ENCODE measurements around the gene SV2B.

The SV2B gene

DNA sequence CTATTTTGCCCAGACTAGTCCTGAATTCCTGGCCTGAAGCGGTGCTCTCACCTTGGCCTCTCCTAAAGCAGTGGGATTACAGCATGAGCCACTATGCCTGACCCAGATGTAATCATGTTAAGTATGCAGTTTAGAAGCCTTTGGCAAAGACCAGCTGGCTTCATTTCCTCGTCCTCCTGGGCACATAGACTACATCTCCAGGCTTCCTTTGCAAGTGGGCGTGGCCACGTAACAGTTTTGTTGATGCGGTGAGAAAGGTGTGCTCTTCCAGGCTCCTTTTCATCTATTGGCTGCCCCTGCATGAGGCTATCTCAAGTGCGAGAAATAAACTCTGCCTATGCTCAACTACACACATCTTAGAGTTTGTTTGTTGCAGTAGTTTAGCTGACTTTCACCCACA is 13.0 kb downstream of the SV2B start:
- H3K9me3 ChIP-seq (ENCODE audit: low read depth, low read length), result no peaks in the 10 kb centered on the region
- no peak for TF ChIP-seq POLR2AphosphoS5 (IDR thresholded peaks at IDR 0.05; ENCODE audit: borderline replicate concordance, low read depth, low read length)
- no peak for TF ChIP-seq EZH2 (IDR thresholded peaks at IDR 0.05)
- TF ChIP-seq FOXP2 (optimal IDR thresholded peaks at IDR 0.05; ENCODE audit: control extremely low read depth, extremely low read length, insufficient read depth), result no peak
- no peaks in the 10 kb centered on the region for H3K36me3 ChIP-seq (ENCODE audit: insufficient read depth, low read length)
- H3K4me3 ChIP-seq, result no peak overlapping the region
- DNase-seq (ENCODE audit: low read depth, low spot score), result no peak
- no peak overlapping the region for H3K9ac ChIP-seq (ENCODE audit: insufficient read length)
- H3K27ac ChIP-seq, result no peak overlapping the region

DNA sequence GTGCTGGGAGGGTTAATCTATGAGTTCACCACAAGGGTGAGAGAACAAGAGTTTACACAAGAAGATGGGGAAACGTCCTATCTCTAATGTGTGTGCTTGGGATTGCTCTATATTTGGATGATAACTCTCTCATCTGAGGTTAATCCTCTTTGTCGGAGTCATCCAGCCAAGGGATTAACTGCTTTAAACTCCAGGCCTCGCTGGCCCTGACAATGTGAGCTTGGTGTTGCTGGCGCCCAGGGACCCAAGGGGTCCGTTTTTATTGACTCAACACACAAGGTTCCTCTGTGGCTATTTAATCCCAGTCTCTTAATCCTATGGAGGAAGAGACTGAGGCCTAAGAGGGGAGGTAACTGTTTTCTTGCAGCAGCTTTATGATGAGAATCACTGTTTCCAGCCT is 14.2 kb downstream of the SV2B start:
- no peak for TF ChIP-seq FOXP2 (optimal IDR thresholded peaks at IDR 0.05; ENCODE audit: control extremely low read depth, extremely low read length, insufficient read depth)
- TF ChIP-seq POLR2AphosphoS5 (IDR thresholded peaks at IDR 0.05; ENCODE audit: borderline replicate concordance, low read depth, low read length), result no peak
- no peak for TF ChIP-seq EZH2 (IDR thresholded peaks at IDR 0.05)
- no peaks in the 10 kb centered on the region for H3K9me3 ChIP-seq (ENCODE audit: low read depth, low read length)
- no peak overlapping the region for H3K9ac ChIP-seq (ENCODE audit: insufficient read length)
- no peak overlapping the region for H3K27ac ChIP-seq
- no peaks in the 10 kb centered on the region for H3K36me3 ChIP-seq (ENCODE audit: insufficient read depth, low read length)
- no peak for DNase-seq (ENCODE audit: low read depth, low spot score)
- no peak overlapping the region for H3K4me3 ChIP-seq

DNA sequence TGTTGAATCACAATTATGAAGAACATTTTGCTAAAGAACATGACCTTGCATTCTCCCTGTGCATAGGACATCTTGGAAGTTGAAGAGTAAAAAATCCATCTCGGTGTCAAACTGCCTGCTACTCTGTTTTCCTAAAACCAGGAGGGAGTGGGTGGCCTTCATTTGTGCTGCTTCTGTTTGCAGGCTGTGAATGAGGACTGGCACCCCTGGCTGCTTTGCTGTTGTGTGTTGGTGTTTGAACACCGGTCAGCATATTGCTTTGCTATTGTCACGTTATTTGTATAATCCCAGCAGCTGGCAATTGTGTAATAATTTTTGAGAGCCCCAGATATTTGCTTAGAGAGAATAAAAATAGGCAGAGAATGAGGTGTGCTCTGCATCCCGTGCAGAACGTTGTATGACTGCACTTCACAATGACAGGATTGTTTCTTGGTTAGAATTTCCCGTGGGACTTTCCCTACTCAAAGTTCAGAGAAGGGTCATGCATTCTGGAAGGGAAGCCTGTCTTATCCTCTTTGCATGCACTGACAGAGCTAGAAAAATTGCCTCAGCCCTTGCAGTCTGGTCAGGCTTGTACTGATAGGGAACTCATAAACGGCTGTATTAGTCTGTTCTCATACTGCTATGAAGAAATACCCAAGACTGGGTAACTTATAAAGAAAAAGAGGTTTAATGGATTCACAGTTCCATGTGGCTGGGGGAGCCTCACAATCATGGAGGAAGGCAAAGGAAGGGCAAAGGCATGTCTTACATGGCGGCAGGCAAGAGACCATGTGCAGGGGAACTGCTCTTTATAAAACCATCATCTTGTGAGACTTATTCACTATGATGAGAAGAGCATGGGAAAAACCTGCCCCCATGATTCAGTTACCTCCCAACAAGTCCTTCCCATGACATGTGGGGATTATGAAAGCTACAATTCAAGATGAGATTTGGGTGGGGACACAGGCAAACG is 16.3 kb downstream of the SV2B start:
- no peak for TF ChIP-seq FOXP2 (optimal IDR thresholded peaks at IDR 0.05; ENCODE audit: control extremely low read depth, extremely low read length, insufficient read depth)
- TF ChIP-seq POLR2AphosphoS5 (IDR thresholded peaks at IDR 0.05; ENCODE audit: borderline replicate concordance, low read depth, low read length), result no peak
- no peak for TF ChIP-seq EZH2 (IDR thresholded peaks at IDR 0.05)
- no peak overlapping the region for H3K9ac ChIP-seq (ENCODE audit: insufficient read length)
- DNase-seq (ENCODE audit: low read depth, low spot score), result no peak
- H3K4me3 ChIP-seq, result no peak overlapping the region
- no peaks in the 10 kb centered on the region for H3K36me3 ChIP-seq (ENCODE audit: insufficient read depth, low read length)
- no peaks in the 10 kb centered on the region for H3K9me3 ChIP-seq (ENCODE audit: low read depth, low read length)
- no peak overlapping the region for H3K27ac ChIP-seq

DNA sequence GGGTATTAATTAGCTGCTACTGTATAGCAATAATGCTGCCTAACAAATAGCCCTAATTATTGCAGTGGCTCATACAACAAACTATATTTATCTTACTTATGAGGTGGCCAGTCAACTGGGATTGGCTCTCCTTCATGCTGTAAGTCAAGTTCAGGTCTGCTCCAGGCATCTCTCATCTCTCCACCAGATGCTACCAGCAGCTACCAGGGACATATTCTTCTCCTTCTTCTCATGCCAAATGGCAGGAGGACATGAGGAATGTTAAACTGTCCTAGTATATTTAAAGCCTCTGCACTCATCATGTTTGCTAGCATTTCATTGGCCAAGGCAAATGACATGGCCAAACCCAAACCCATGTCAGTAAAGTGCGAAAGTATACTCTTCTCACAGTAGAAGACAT is 17.3 kb downstream of the SV2B start:
- Histone ChIP-seq H3K27ac (no peak overlapping the region), H3K9me3 (ENCODE audit: low read depth, low read length) (no peaks in the 10 kb centered on the region), H3K9ac (ENCODE audit: insufficient read length) (no peak overlapping the region), H3K4me3 (no peak overlapping the region), H3K36me3 (ENCODE audit: insufficient read depth, low read length) (no peaks in the 10 kb centered on the region)
- no peak for DNase-seq (ENCODE audit: low read depth, low spot score)
- no peak for TF ChIP-seq FOXP2 (optimal IDR thresholded peaks at IDR 0.05; ENCODE audit: control extremely low read depth, extremely low read length, insufficient read depth)

DNA sequence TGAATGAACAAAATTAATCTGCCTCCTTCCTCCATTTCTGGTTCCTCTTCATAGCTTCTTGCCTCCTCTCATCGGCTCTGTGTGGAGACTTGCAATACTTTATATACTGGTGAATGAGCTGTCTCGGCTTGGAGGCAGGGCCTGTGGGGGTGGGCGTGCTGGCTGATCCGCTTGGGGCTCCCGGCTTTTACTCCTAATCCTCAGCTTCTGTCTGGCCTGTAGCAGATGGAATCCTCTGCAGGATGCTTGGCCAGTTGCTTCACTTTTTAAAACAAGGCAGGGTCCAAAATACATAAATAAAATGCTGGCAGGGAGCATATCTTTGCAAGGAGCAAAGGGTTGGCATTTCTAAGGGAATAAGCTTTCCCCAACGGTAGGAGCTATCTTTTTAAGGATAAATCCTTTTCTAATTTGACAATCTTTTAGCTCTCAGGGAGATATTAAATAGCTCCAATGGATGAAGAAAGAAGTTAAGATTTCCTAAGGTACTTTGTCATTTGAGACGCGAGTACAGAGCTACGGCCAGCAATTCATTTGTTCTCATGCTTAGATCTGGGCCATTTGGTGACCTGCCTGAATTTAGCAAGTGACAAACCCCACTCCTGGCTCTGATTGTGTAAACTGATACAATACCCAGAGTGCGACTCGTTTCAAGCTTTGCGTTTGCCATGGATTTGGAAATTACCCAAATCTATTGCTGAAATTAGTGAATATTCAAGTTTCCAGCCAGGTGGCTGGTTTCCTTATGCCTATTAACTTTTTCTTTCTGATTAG is 18.9 kb downstream of the SV2B start:
- TF ChIP-seq EZH2 (IDR thresholded peaks at IDR 0.05) (no peak), FOXP2 (optimal IDR thresholded peaks at IDR 0.05; ENCODE audit: control extremely low read depth, extremely low read length, insufficient read depth) (no peak), POLR2AphosphoS5 (IDR thresholded peaks at IDR 0.05; ENCODE audit: borderline replicate concordance, low read depth, low read length) (no peak)
- Histone ChIP-seq H3K9ac (ENCODE audit: insufficient read length) (no peak overlapping the region), H3K36me3 (ENCODE audit: insufficient read depth, low read length) (no peaks in the 10 kb centered on the region), H3K27ac (no peak overlapping the region), H3K4me3 (no peak overlapping the region), H3K9me3 (ENCODE audit: low read depth, low read length) (no peaks in the 10 kb centered on the region)
- DNase-seq (ENCODE audit: low read depth, low spot score), result no peak

DNA sequence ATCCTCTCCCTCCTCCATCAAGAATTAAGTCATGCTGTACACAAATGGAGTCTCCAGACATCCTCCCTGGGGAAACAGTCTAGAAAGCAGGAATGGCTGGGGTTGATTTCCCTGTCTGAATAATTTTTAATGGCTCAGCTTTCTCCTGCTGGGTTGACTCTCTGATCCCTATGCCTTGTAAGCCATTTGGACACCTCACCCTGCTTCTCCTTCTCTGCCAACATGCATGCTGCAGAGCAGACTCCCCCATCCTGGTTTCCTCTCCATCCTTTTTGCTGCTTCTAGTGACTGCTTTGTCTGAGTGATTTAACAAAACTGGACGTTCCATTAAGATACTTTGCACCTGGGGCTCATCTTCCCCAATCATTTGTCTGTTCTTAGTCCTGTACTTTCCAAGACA is 22.2 kb downstream of the SV2B start:
- Histone ChIP-seq H3K9ac (ENCODE audit: insufficient read length) (no peak overlapping the region), H3K36me3 (ENCODE audit: insufficient read depth, low read length) (no peaks in the 10 kb centered on the region), H3K4me3 (no peak overlapping the region), H3K27ac (no peak overlapping the region), H3K9me3 (ENCODE audit: low read depth, low read length) (no peaks in the 10 kb centered on the region)
- no peak for DNase-seq (ENCODE audit: low read depth, low spot score)
- TF ChIP-seq FOXP2 (optimal IDR thresholded peaks at IDR 0.05; ENCODE audit: control extremely low read depth, extremely low read length, insufficient read depth) (no peak), EZH2 (IDR thresholded peaks at IDR 0.05) (no peak), POLR2AphosphoS5 (IDR thresholded peaks at IDR 0.05; ENCODE audit: borderline replicate concordance, low read depth, low read length) (no peak)

DNA sequence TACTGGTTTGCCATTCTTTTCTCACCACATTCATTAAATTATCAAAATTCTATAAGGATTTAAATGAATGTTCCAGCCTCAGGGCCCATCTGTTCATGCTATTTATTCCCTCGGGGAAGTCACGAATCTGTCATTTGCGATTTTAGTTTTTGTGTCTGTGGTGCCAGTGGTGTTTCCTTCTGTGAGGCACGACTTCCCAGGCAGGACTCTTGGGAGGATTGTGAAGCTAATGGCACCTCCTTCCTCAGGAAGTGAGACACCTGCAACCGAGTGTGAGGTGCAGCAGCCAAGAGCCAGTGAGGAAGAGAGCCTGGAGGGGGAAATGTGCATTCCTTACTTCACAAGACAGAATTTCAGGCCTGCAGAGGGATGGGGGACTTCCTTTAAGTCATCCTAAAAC is 24.1 kb downstream of the SV2B start:
- Histone ChIP-seq H3K9ac (ENCODE audit: insufficient read length) (no peak overlapping the region), H3K9me3 (ENCODE audit: low read depth, low read length) (no peaks in the 10 kb centered on the region), H3K36me3 (ENCODE audit: insufficient read depth, low read length) (no peaks in the 10 kb centered on the region), H3K27ac (no peak overlapping the region), H3K4me3 (no peak overlapping the region)
- no peak for DNase-seq (ENCODE audit: low read depth, low spot score)
- TF ChIP-seq POLR2AphosphoS5 (IDR thresholded peaks at IDR 0.05; ENCODE audit: borderline replicate concordance, low read depth, low read length) (no peak), EZH2 (IDR thresholded peaks at IDR 0.05) (no peak), FOXP2 (optimal IDR thresholded peaks at IDR 0.05; ENCODE audit: control extremely low read depth, extremely low read length, insufficient read depth) (no peak)

DNA sequence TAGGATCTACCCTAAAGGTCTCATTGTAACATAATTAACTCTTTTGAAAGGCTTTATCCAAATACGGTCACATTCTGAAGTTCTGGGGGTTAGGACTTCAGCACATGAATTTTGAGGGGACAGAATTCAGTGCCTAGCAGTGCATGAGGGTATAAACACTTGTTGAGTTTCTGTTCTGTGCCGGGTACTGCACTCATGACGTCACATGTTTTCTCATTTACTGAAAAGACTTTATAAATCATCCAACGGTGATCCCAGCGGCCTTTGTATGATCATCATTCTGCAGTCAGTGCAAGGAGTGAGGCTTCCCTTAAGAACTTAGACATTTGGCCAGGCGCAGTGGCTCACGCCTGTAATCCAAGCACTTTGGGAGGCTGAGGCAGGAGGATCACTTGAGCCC is 25.1 kb downstream of the SV2B start:
- Histone ChIP-seq H3K36me3 (ENCODE audit: insufficient read depth, low read length) (no peaks in the 10 kb centered on the region), H3K4me3 (no peak overlapping the region), H3K27ac (no peak overlapping the region), H3K9me3 (ENCODE audit: low read depth, low read length) (no peaks in the 10 kb centered on the region), H3K9ac (ENCODE audit: insufficient read length) (no peak overlapping the region)
- DNase-seq (ENCODE audit: low read depth, low spot score), result no peak
- TF ChIP-seq EZH2 (IDR thresholded peaks at IDR 0.05) (no peak), POLR2AphosphoS5 (IDR thresholded peaks at IDR 0.05; ENCODE audit: borderline replicate concordance, low read depth, low read length) (no peak), FOXP2 (optimal IDR thresholded peaks at IDR 0.05; ENCODE audit: control extremely low read depth, extremely low read length, insufficient read depth) (no peak)

Measured in SK-N-MC (cell line).